Cerebellar nuclear complex (tissue), 1 donor: ENCODE data around the gene IQSEC1.
"Not testable (repeated sequence)": the region's sequence is repeated elsewhere in the genome, so short reads cannot be mapped to it uniquely, and the experiment has no call there.

ENCODE experiments used
- DNase-seq, 2 experiments: peaks; one replicate each; lab custom pipeline; 2025; lab: John Stamatoyannopoulos, UW

The IQSEC1 gene

DNA sequence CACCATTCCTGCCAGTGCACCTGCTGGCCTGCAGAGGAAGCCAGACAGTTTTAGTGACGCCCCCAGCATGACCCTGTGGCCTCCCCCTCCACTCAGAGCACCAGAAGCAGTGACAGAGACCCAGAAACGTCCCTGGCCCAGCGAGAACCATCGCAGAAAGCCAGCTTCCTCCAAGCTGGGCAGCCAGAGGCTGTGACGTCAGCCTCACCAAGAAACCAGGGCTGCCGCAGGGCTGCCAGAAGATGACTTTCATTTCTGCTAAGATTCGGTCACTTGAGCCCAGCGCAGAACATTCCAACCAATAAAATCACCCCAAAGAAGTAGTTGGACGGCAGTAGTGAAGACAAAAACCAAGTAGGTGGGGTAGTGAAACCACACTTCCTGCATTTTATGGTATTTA, 202.3 kb downstream of the IQSEC1 start:
- DNase-seq: no peak

DNA sequence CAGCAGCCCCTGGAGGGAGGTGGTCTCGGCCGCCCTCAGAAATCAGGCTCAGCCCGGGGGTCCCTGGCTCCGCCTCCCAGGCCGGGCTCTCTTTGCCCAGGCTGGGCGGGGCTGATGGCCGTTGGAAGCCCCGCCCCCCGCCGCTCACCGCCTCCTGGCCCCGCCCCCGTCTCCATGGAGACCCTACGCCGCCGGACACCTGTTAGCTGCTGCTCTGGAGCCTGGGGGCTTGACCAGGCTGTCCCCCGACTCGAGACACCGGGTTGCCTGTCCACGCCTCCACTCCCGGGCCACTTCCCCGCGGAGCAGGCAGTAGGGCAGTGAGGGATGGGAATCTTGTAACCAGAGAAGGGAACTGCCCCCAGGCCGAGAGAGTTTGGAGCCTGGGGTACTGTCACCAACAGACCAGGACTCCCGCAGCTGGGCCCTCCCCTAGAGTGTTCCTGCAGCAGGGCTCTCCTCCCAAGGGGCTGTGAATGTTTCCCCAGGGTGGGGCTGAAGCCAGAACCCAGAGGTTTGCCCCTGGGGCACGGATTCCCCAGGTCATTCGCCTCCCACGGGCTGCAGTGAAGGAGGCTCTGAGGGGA, 204.1 kb downstream of the IQSEC1 start:
- no peak for DNase-seq

GRCh38 chr3:12868039-12869034, 204.9 kb downstream of the IQSEC1 start:
- peak; percentile 25 to 83 for DNase-seq

- no peak for DNase-seq
Observed at GRCh38 chr3:12866836-12867235, 206.4 kb downstream of the IQSEC1 start.

DNA sequence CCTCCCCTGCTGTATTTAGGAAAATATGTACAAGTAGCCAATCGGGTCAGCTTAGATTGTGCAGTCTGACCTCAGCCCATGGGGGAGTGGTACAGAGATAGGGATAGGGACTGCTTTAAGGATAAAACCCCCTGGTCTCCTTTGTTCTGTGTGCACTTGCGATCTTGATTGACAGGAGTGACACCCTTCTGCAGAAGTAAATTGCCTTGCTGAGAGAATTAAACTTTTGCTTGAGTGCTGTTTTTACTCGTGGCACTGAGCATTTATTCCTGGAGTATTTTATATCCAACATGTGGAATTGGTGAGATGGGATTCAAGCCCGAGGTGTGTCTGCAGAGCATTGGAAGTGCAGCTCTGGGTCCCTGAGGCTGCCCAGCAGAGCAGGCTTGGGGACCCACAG, 208.0 kb downstream of the IQSEC1 start:
- no peak for DNase-seq

- no peak for DNase-seq
Observed at GRCh38 chr3:12862387-12862786, 210.8 kb downstream of the IQSEC1 start.

DNA sequence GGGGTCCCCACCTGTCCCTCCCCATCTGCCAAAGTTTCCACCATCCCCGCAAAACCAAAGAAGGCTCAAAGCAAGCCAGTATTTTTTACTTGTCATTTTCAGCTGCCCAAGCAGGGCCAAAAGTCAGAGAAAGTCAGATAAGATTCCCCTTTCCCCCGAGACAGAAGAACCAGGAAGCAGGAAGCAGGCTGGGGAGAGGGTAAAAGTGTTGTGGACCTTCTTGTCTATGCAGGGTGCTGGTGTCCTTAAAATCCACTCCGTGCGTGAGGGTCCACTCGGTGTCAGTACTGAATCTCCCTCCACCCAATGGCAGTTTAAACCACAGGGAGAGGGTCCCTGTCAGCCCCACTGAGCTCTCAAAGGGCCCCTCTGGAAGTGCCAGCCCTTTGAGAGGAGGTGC, 211.6 kb downstream of the IQSEC1 start:
- no peak for DNase-seq

- no peak for DNase-seq
Observed at GRCh38 chr3:12859840-12860239, 213.4 kb downstream of the IQSEC1 start.

DNA sequence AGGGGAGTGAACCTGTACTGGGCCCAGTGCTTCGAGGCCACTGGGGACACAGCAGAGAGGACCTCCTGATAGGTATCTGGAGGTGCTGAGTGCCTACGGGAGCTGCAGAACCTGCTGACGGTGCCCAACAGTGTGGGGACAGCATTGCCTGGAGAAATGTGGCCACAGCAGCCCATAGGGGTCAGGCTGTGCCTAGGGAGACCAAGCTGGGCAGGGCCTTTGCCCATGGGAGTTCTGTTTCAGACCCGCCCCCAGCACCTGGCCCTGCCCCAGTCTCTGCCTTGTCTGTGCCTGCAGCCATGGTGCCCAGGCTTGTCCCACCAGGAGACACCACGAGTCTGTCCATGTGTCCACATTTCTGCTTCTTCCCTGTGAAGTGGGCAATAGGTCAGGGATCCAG, 216.6 kb downstream of the IQSEC1 start:
- no peak for DNase-seq

- DNase-seq: no peak
Observed at GRCh38 chr3:12854565-12854964, 218.7 kb downstream of the IQSEC1 start.

GRCh38 chr3:12853847-12854246, 219.4 kb downstream of the IQSEC1 start:
- not testable (repeated sequence) for DNase-seq

- DNase-seq: no peak
Observed at GRCh38 chr3:12852201-12852600, 221.0 kb downstream of the IQSEC1 start.
